ENCODE measurements around the gene ZNF410. TPM values are rescaled to one million over a fixed set of nuclear protein-coding genes. Genes with fewer than 3 reads are reported as not detected.
"Not testable (repeated sequence)": the region's sequence is repeated elsewhere in the genome, so short reads cannot be mapped to it uniquely, and the experiment has no call there.

Gene ZNF410
- total RNA-seq, 1 experiment from 2014 or later: 69.4 TPM

DNA sequence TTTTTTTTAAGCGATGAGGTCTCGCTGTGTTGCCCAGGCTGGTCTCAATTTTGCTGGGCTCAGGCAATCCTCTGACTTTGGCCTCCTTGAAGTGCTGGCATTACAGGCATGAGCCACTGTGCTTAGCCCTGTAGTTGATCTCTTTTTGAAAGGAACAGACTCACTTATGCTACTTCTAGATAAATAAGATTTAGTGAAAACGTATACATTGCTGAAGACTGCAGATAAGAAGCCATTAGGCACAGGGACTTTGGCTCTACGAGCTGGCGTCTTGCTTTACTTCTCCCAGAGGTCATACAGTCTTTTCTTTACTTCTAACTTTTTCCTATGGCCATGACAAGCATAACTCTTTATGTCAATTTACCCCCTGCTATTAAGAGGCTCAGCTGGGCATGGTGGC lies 25.6 kb upstream of the ZNF410 start:
- intact Hi-C loops (cut with micrococcal nuclease; ENCODE audit: unreplicated experiment): loop anchor here (10.0 kb wide), 1 partner anchor 226 kb away; no protein-coding TSS in a partner anchor
- POLR2A ChIA-PET (ENCODE audit: low non-redundant PET): no interaction called here

DNA sequence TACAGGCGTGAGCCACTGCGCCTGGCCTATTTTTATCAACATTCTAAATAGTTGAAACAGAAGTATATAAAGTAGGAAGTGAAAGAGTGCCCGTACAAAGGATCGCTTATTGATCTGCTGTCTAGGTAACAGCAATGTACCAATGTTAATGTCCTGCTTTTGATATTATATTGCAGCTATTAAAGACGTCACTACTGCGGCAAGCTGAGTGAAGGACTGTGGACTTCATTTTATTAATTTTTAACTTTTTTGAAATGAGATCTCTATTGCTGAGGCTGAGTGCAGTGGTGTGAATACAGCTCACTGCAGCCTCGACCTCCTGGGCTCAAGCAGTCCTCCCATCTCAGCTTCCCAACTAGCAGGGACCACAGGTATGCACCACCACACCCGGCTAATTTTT lies 24.2 kb upstream of the ZNF410 start:
- H3K4me3 ChIP-seq (ENCODE audit: low read depth, low read length, poor library complexity, severe bottlenecking): no peak overlapping the region
- DNase-seq (ENCODE audit: low spot score): no peak
- H3K9me3 ChIP-seq (ENCODE audit: low read depth, low read length, poor library complexity, severe bottlenecking): no peaks in the 10 kb centered on the region
- TF ChIP-seq EZH2 (IDR thresholded peaks at IDR 0.05; ENCODE audit: borderline replicate concordance, low read depth, low read length, poor library complexity, severe bottlenecking) (no peak), CTCF (conservative IDR thresholded peaks at IDR 0.05; ENCODE audit: low read depth, low read length) (no peak)
- intact Hi-C loops (cut with micrococcal nuclease; ENCODE audit: unreplicated experiment): loop anchor here (10.0 kb wide), 1 partner anchor 228 kb away; no protein-coding TSS in a partner anchor
- ChIA-PET POLR2A (ENCODE audit: low non-redundant PET) (no interaction called here), CTCF (no interaction called here)
- H3K4me1 ChIP-seq (ENCODE audit: insufficient read depth, low read length, poor library complexity, severe bottlenecking): no peaks in the 10 kb centered on the region
- no peaks in the 10 kb centered on the region for H3K27me3 ChIP-seq (replicated peaks; ENCODE audit: insufficient read depth, low read depth, low read length, poor library complexity)
- BruUV-seq (replicated peaks): no TSS peak
- peaks cover 16% of the 10 kb centered on the region for H3K36me3 ChIP-seq (ENCODE audit: insufficient read depth, low read length, poor library complexity, severe bottlenecking)
- no peak overlapping the region for H3K27ac ChIP-seq (ENCODE audit: low read depth, low read length, poor library complexity, severe bottlenecking)

More for the DNA sequence above, 25.6 kb upstream of the ZNF410 start:
- H3K4me3 ChIP-seq (ENCODE audit: low read depth, low read length, poor library complexity, severe bottlenecking): no peak overlapping the region
- no peak for TF ChIP-seq EZH2 (IDR thresholded peaks at IDR 0.05; ENCODE audit: borderline replicate concordance, low read depth, low read length, poor library complexity, severe bottlenecking)
- CTCF ChIA-PET: no interaction called here
- H3K4me1 ChIP-seq (ENCODE audit: insufficient read depth, low read length, poor library complexity, severe bottlenecking): no peaks in the 10 kb centered on the region
- no peak overlapping the region for H3K27ac ChIP-seq (ENCODE audit: low read depth, low read length, poor library complexity, severe bottlenecking)
- BruUV-seq (replicated peaks): no TSS peak
- no peaks in the 10 kb centered on the region for H3K27me3 ChIP-seq (replicated peaks; ENCODE audit: insufficient read depth, low read depth, low read length, poor library complexity)
- DNase-seq (ENCODE audit: low spot score): no peak
- H3K9me3 ChIP-seq (ENCODE audit: low read depth, low read length, poor library complexity, severe bottlenecking): no peaks in the 10 kb centered on the region
- H3K36me3 ChIP-seq (ENCODE audit: insufficient read depth, low read length, poor library complexity, severe bottlenecking): peaks cover 16% of the 10 kb centered on the region

- Histone ChIP-seq H3K27ac (ENCODE audit: low read depth, low read length, poor library complexity, severe bottlenecking) (no peak overlapping the region), H3K4me1 (ENCODE audit: insufficient read depth, low read length, poor library complexity, severe bottlenecking) (no peaks in the 10 kb centered on the region), H3K9me3 (ENCODE audit: low read depth, low read length, poor library complexity, severe bottlenecking) (no peaks in the 10 kb centered on the region), H3K36me3 (ENCODE audit: insufficient read depth, low read length, poor library complexity, severe bottlenecking) (peaks cover 16% of the 10 kb centered on the region), H3K4me3 (ENCODE audit: low read depth, low read length, poor library complexity, severe bottlenecking) (no peak overlapping the region), H3K27me3 (replicated peaks; ENCODE audit: insufficient read depth, low read depth, low read length, poor library complexity) (no peaks in the 10 kb centered on the region)
- BruUV-seq (replicated peaks): no TSS peak
- DNase-seq (ENCODE audit: low spot score): no peak
- ChIA-PET CTCF (no interaction called here), POLR2A (ENCODE audit: low non-redundant PET) (no interaction called here)
- intact Hi-C loops (cut with micrococcal nuclease; ENCODE audit: unreplicated experiment): loop anchor here (10.0 kb wide), 1 partner anchor 228 kb away; no protein-coding TSS in a partner anchor
- TF ChIP-seq EZH2 (IDR thresholded peaks at IDR 0.05; ENCODE audit: borderline replicate concordance, low read depth, low read length, poor library complexity, severe bottlenecking) (no peak), CTCF (conservative IDR thresholded peaks at IDR 0.05; ENCODE audit: low read depth, low read length) (no peak)
Measured at GRCh38 chr14:73863209-73863608, 23.4 kb upstream of the ZNF410 start.

DNA sequence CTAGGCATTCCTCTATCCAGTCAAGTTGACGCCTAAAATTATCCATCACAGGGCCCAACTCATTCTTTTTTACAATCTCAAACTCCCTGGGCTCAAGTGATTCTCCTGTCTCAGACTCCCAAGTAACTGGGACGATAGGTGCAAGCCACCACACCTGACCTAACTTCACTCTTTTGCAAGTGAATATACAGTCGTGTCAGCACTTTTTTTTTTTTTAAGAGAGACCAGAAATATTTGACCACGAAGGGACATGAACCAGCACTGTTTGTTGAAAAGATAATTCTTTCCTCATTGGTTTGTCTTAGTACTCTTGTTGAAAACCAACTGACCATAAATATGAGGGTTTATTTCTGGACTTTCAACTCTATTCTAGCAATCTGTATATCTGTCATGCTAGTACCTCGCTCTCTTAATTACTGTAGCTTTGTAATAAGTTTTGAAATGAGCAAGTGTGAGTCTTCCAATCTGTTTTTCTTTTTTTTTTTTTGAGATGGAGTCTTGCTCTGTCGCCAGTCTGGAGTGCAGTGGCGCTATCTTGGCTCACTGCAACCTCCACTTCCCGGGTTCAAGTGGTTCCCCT lies 21.0 kb upstream of the ZNF410 start:
- Histone ChIP-seq H3K4me3 (ENCODE audit: low read depth, low read length, poor library complexity, severe bottlenecking) (no peak overlapping the region), H3K27me3 (replicated peaks; ENCODE audit: insufficient read depth, low read depth, low read length, poor library complexity) (no peaks in the 10 kb centered on the region), H3K9me3 (ENCODE audit: low read depth, low read length, poor library complexity, severe bottlenecking) (no peaks in the 10 kb centered on the region), H3K4me1 (ENCODE audit: insufficient read depth, low read length, poor library complexity, severe bottlenecking) (no peaks in the 10 kb centered on the region), H3K27ac (ENCODE audit: low read depth, low read length, poor library complexity, severe bottlenecking) (no peak overlapping the region), H3K36me3 (ENCODE audit: insufficient read depth, low read length, poor library complexity, severe bottlenecking) (peaks cover 16% of the 10 kb centered on the region)
- TF ChIP-seq CTCF (conservative IDR thresholded peaks at IDR 0.05; ENCODE audit: low read depth, low read length) (no peak), EZH2 (IDR thresholded peaks at IDR 0.05; ENCODE audit: borderline replicate concordance, low read depth, low read length, poor library complexity, severe bottlenecking) (no peak)
- intact Hi-C loops (cut with micrococcal nuclease; ENCODE audit: unreplicated experiment): loop anchor here (10.0 kb wide), 1 partner anchor 231 kb away; no protein-coding TSS in a partner anchor
- BruUV-seq (replicated peaks): no TSS peak
- no peak for DNase-seq (ENCODE audit: low spot score)
- CTCF ChIA-PET: interaction anchor here (0.6 kb wide), 1 partner anchor 9 kb away, joined by 3 read pairs; no protein-coding TSS in a partner anchor
- POLR2A ChIA-PET (ENCODE audit: low non-redundant PET): no interaction called here

DNA sequence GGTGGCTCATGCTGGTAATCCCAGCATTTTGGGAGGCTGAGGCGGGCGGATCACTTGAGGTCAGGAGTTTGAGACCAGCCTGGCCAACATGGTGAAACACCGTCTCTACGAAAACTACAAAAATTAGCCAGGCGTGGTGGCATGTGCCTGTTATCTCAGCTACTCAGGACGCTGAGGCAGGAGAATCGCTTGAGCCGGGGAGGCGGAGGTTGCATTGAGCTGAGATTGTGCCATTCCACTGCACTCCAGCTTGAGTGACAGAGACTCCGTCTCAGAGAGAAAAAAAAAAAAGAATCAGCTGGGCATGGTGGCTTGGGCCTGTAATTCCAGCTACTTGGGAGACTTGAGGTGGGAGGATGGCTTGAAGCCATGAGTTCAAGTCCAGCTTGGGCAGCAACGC lies 16.9 kb upstream of the ZNF410 start:
- CTCF ChIA-PET: interaction anchor here (1.0 kb wide), 1 partner anchor 141 kb away, joined by 7 read pairs; no protein-coding TSS in a partner anchor
- POLR2A ChIA-PET (ENCODE audit: low non-redundant PET); BruUV-seq (replicated peaks): not testable (repeated sequence)

More for the DNA sequence above, 16.9 kb upstream of the ZNF410 start:
- not testable (repeated sequence) for H3K4me3 ChIP-seq (ENCODE audit: low read depth, low read length, poor library complexity, severe bottlenecking); DNase-seq (ENCODE audit: low spot score); H3K27ac ChIP-seq (ENCODE audit: low read depth, low read length, poor library complexity, severe bottlenecking); H3K27me3 ChIP-seq (replicated peaks; ENCODE audit: insufficient read depth, low read depth, low read length, poor library complexity); H3K4me1 ChIP-seq (ENCODE audit: insufficient read depth, low read length, poor library complexity, severe bottlenecking); H3K36me3 ChIP-seq (ENCODE audit: insufficient read depth, low read length, poor library complexity, severe bottlenecking); H3K9me3 ChIP-seq (ENCODE audit: low read depth, low read length, poor library complexity, severe bottlenecking)
- intact Hi-C loops (cut with micrococcal nuclease; ENCODE audit: unreplicated experiment): loop anchor here (10.0 kb wide), 1 partner anchor 235 kb away; no protein-coding TSS in a partner anchor

Measured in A673 (cell line).